PC-9 (cell line): Measurements from ENCODE around the gene CYFIP1.

Experiments
- CTCF ChIP-seq: fragments of 200-600 bp; sonication (generic); conservative IDR thresholded peaks from 2 replicates; pipeline ENCODE4 v1.6.1; 2017; ENCODE audit warnings: mixed run types, antibody characterized with exemption, mild to moderate bottlenecking, moderate library complexity
- EZH2 ChIP-seq: fragments of 200-600 bp; sonication (generic); IDR thresholded peaks from 2 replicates; pipeline ENCODE4 v1.8.0; 2017; ENCODE audit warnings: antibody characterized with exemption, low read depth

GRCh38 chr15:22888120-22888859 lies 91.9 kb downstream of the CYFIP1 start:
- no peak for TF ChIP-seq CTCF
- TF ChIP-seq EZH2 = no peak
